ENCODE data around the gene KRTDAP.
A peak's percentile ranks its signal among the peaks of the same experiment; 100 is the strongest.

Gene KRTDAP

DNA sequence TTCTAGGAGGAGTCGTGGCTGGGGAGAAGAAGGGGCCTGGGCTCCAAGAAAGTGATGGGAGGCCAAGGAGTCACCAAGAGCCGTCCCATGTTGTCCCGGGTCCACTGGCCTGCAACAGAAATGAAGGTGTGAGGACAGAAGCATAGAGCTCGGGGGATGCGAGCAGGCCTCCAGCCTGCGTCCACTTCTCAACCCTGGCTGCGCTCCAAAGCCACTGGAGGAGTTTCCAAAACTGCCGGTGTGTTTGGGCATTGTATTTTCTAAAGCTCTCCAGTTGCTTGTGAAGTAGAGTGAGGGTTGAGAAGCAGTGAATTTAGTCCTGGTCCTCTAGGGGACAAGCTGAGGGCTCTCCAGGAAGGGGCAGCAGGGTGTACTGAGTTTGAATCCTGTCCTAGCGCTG is 29.2 kb downstream of the KRTDAP start:
- TF ChIP-seq, protein P1, sequence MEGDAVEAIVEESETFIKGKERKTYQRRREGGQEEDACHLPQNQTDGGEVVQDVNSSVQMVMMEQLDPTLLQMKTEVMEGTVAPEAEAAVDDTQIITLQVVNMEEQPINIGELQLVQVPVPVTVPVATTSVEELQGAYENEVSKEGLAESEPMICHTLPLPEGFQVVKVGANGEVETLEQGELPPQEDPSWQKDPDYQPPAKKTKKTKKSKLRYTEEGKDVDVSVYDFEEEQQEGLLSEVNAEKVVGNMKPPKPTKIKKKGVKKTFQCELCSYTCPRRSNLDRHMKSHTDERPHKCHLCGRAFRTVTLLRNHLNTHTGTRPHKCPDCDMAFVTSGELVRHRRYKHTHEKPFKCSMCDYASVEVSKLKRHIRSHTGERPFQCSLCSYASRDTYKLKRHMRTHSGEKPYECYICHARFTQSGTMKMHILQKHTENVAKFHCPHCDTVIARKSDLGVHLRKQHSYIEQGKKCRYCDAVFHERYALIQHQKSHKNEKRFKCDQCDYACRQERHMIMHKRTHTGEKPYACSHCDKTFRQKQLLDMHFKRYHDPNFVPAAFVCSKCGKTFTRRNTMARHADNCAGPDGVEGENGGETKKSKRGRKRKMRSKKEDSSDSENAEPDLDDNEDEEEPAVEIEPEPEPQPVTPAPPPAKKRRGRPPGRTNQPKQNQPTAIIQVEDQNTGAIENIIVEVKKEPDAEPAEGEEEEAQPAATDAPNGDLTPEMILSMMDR (IDR thresholded peaks at IDR 0.05) = no peak
- no peaks in the 10 kb centered on the region for H3K27me3 ChIP-seq
- peak overlapping the region; percentile 95 for H3K27ac ChIP-seq
- H3K4me1 ChIP-seq (ENCODE audit: control insufficient read depth in 1 of 2, insufficient read depth in 1 of 2, low read depth in 1 of 2, low read length in 1 of 2) = peaks cover 80 to 82% of the 10 kb centered on the region in 2 experiments
- H3K9me3 ChIP-seq = no peaks in the 10 kb centered on the region
- H3K36me3 ChIP-seq = no peaks in the 10 kb centered on the region
- peak overlapping the region in 1 of 2 experiments; percentile 58 for H3K4me3 ChIP-seq (ENCODE audit: low read depth in 1 of 2, low read length in 1 of 2)

DNA sequence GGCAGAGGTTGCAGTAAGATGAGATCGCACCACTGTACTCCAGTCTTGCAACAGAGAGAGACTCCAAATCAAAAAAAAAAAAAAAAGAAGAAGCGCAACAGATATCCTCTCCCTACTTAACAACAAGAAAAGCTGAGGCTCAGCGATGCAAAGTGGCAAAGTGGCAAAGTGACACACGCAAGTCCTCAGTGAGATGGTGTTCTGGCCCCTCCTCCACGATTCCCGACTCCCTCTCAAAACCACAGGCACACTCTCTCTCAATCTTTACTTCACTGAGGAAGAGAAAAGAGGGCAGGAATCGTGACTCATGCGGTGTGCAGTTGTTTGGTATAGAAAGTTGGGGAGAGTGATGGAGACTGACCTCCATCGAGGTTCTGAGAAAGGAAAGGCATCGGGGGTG is 29.7 kb downstream of the KRTDAP start:
- Histone ChIP-seq H3K4me1 (ENCODE audit: control insufficient read depth in 1 of 2, insufficient read depth in 1 of 2, low read depth in 1 of 2, low read length in 1 of 2) (peaks cover 84 to 86% of the 10 kb centered on the region in 2 experiments), H3K4me3 (ENCODE audit: low read depth in 1 of 2, low read length in 1 of 2) (peak overlapping the region in 1 of 2 experiments; percentile 58), H3K9me3 (no peaks in the 10 kb centered on the region), H3K36me3 (no peaks in the 10 kb centered on the region), H3K27ac (peak overlapping the region; percentile 95), H3K27me3 (no peaks in the 10 kb centered on the region)
- TF ChIP-seq, protein P1 (IDR thresholded peaks at IDR 0.05) = no peak

DNA sequence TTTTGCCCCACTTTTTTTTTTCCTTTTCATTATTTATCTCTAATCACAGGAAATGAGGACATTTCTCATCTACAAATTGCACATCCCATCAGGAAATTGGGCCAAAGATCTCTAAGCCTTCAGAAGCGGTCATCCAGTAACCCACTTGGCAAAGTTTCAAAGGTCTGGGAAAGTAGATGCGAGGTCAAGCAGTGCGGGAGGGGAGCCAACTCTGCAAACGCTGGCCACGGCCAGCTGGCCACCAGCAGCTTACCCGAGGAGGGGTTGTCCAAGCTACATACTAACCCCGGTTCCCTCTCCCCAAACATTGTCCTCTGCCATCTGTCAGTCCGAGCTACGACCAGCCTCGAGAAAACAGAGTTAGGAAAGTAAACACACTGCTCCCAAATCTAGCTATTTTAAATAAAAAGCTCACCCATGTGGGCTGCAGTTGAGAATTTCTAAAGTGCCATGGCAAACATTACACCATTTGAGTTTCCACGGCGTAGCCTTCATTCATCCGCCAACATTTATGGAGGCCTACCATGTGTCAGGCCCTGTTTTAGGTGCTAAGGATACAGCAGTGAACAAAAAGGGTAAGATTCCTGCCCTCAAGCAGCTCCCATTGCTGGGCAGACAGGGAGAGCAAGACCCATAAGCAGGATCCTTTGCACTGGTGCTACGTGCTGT is 30.7 kb downstream of the KRTDAP start:
- no peaks in the 10 kb centered on the region for H3K9me3 ChIP-seq
- peak overlapping the region; percentile 57 to 58 for H3K4me3 ChIP-seq (ENCODE audit: low read depth in 1 of 2, low read length in 1 of 2)
- no peaks in the 10 kb centered on the region for H3K36me3 ChIP-seq
- TF ChIP-seq, protein P1 (IDR thresholded peaks at IDR 0.05) = no peak
- peak overlapping the region; percentile 95 for H3K27ac ChIP-seq
- H3K27me3 ChIP-seq = no peaks in the 10 kb centered on the region
- peaks cover 91 to 94% of the 10 kb centered on the region in 2 experiments for H3K4me1 ChIP-seq (ENCODE audit: control insufficient read depth in 1 of 2, insufficient read depth in 1 of 2, low read depth in 1 of 2, low read length in 1 of 2)

DNA sequence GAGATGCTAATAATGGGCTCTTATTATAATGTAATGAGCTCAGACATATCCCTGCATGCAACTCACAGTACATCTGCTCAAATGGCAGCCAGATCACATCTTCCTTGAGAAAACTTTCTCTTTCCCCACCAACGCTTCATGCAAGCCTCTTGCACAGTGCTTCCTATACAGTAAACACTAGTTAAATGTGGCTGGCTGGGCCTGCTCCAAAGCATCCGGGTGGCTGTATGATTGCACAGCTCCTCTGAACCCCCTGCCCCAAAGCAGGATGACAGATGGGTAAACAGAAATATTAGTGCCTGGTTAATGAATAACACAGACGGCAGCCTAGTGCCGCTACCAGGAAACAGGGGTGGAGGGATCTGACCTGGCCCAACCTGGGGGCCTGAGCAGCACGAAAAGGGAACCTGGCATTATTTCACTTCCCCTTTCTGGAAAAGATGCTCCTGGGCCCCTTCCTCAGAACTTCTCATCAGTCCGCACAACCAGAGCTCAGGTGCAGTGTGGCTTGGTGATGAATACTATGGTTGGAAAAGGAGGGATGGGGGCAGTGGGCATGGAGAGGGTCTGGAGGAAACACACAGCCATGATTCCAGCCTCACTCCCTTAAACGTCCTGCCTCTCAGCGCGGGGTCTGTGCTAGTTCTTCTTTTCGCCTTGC is 31.4 kb downstream of the KRTDAP start:
- peak overlapping the region; percentile 95 for H3K27ac ChIP-seq
- peak overlapping the region; percentile 57 to 58 for H3K4me3 ChIP-seq (ENCODE audit: low read depth in 1 of 2, low read length in 1 of 2)
- TF ChIP-seq, protein P1 (IDR thresholded peaks at IDR 0.05) = no peak
- no peaks in the 10 kb centered on the region for H3K9me3 ChIP-seq
- no peaks in the 10 kb centered on the region for H3K27me3 ChIP-seq
- H3K4me1 ChIP-seq (ENCODE audit: control insufficient read depth in 1 of 2, insufficient read depth in 1 of 2, low read depth in 1 of 2, low read length in 1 of 2) = peaks cover 88 to 93% of the 10 kb centered on the region in 2 experiments
- no peaks in the 10 kb centered on the region for H3K36me3 ChIP-seq

DNA sequence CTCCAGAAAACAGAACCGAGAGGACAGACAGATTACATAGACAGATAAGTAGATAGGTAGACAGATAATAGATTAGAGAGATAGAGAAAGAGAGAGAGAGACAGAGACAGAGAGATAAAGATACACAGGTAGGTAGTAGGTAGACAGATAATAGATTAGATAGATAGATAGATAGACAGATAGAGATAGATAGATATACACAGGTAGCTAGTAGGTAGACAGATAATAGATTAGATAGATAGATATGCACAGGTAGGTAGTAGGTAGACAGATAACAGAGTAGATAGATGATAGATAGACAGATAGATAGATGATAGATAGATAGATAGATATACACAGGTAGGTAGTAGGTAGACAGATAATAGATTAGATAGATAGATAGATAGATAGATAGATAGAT is 32.1 kb downstream of the KRTDAP start:
- TF ChIP-seq, protein P1 (IDR thresholded peaks at IDR 0.05) = no peak
- Histone ChIP-seq H3K4me3 (ENCODE audit: low read depth in 1 of 2, low read length in 1 of 2) (peak overlapping the region; percentile 57 to 58), H3K9me3 (no peaks in the 10 kb centered on the region), H3K27me3 (no peaks in the 10 kb centered on the region), H3K27ac (peak overlapping the region; percentile 95), H3K36me3 (no peaks in the 10 kb centered on the region), H3K4me1 (ENCODE audit: control insufficient read depth in 1 of 2, insufficient read depth in 1 of 2, low read depth in 1 of 2, low read length in 1 of 2) (peaks cover 81 to 87% of the 10 kb centered on the region in 2 experiments)

All from neutrophil (primary cell).